Keratinocyte (primary cell): ENCODE results near the gene SH3GL3.

Experiments used
- EZH2 ChIP-seq: IDR thresholded peaks from one replicate; pipeline ENCODE4 v1.6.1; 2012; ENCODE audit warnings: inconsistent platforms, mild to moderate bottlenecking, low read length, moderate library complexity
- TF ChIP-seq, protein P1 (sequence below), 3 experiments: IDR thresholded peaks in 1 of 3; conservative IDR thresholded peaks in 1 of 3; optimal IDR thresholded peaks in 1 of 3; 2 replicates in 2 of 3; 3 replicates in 1 of 3; pipeline versions ENCODE3 to v1.5.1; 2011; ENCODE audit warnings: low read length in 3 of 3, mild to moderate bottlenecking in 3 of 3, moderate library complexity in 2 of 3, control low read depth in 1 of 3, inconsistent platforms in 1 of 3; ENCODE audit not compliant: insufficient read depth in 2 of 3; ENCODE audit errors: extremely low read depth in 1 of 3

DNA sequence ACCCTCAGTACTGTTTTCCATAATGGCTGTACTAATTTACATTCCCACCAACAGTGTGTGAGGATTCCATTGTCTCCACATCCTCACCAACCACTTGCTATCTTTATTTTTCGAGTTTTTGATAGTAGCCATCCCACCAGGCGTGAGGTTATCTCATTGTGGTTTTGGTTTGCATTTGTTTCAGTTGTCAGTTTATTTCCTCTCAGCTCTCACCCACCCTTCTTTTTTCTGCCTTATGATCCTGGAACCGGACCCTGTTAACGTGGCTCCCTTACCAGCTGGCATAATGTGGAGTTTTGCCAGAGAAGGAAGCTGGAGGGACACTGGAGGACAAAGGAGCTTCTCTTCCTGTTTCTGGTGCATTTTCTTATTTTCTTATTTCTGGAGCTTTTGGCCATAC, 25.1 kb upstream of the SH3GL3 start:
- TF ChIP-seq, protein P1, sequence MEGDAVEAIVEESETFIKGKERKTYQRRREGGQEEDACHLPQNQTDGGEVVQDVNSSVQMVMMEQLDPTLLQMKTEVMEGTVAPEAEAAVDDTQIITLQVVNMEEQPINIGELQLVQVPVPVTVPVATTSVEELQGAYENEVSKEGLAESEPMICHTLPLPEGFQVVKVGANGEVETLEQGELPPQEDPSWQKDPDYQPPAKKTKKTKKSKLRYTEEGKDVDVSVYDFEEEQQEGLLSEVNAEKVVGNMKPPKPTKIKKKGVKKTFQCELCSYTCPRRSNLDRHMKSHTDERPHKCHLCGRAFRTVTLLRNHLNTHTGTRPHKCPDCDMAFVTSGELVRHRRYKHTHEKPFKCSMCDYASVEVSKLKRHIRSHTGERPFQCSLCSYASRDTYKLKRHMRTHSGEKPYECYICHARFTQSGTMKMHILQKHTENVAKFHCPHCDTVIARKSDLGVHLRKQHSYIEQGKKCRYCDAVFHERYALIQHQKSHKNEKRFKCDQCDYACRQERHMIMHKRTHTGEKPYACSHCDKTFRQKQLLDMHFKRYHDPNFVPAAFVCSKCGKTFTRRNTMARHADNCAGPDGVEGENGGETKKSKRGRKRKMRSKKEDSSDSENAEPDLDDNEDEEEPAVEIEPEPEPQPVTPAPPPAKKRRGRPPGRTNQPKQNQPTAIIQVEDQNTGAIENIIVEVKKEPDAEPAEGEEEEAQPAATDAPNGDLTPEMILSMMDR (optimal IDR thresholded peaks at IDR 0.05 in 1 of 3, IDR thresholded peaks at IDR 0.05 in 1 of 3, conservative IDR thresholded peaks at IDR 0.05 in 1 of 3; ENCODE audit: extremely low read depth in 1 of 3, insufficient read depth in 2 of 3, low read length in 3 of 3): no peak
- no peak for TF ChIP-seq EZH2
